Neural cell (in vitro differentiated cells): ENCODE data around the gene TMEFF1.

Experiments used
- POLR2AphosphoS5 ChIP-seq: IDR thresholded peaks from 2 replicates; pipeline ENCODE4 v1.6.1; 2012
- RAD21 ChIP-seq: fragments of 450-650 bp; conservative IDR thresholded peaks from 2 replicates; pipeline ENCODE4 v1.6.1; 2014; ENCODE audit warnings: antibody characterized with exemption, mild to moderate bottlenecking, moderate library complexity
- SMC3 ChIP-seq: fragments of 450-650 bp; conservative IDR thresholded peaks from 2 replicates; pipeline ENCODE4 v1.6.1; 2014; ENCODE audit warnings: antibody characterized with exemption, mild to moderate bottlenecking, moderate library complexity; ENCODE audit not compliant: poor library complexity
- TF ChIP-seq, protein P1 (sequence below): fragments of 450-650 bp; IDR thresholded peaks from 2 replicates; pipeline ENCODE4 v1.5.1; 2014; ENCODE audit warnings: antibody characterized with exemption, mild to moderate bottlenecking, moderate library complexity; ENCODE audit not compliant: poor library complexity, severe bottlenecking

DNA sequence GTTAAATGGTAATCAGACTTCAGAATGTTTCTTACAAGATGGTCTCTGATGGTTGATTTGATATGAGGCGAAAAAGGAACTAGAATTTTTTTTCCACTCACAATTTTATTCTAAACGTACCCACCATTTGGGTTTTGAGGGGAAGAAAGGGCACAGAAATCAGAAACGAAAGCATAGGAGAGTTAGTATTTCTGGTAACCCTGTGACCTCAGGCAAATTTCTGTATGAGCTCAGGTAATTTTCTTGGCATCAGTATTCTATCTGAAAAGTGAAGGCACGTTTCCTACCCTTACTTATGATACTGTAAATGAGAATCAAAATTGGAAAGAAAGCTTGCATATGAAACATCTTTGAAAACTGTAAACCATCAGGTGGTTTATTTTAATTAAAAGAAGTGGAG, 26.5 kb downstream of the TMEFF1 start:
- TF ChIP-seq POLR2AphosphoS5, result no peak
- TF ChIP-seq, protein P1, sequence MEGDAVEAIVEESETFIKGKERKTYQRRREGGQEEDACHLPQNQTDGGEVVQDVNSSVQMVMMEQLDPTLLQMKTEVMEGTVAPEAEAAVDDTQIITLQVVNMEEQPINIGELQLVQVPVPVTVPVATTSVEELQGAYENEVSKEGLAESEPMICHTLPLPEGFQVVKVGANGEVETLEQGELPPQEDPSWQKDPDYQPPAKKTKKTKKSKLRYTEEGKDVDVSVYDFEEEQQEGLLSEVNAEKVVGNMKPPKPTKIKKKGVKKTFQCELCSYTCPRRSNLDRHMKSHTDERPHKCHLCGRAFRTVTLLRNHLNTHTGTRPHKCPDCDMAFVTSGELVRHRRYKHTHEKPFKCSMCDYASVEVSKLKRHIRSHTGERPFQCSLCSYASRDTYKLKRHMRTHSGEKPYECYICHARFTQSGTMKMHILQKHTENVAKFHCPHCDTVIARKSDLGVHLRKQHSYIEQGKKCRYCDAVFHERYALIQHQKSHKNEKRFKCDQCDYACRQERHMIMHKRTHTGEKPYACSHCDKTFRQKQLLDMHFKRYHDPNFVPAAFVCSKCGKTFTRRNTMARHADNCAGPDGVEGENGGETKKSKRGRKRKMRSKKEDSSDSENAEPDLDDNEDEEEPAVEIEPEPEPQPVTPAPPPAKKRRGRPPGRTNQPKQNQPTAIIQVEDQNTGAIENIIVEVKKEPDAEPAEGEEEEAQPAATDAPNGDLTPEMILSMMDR, result no peak
- TF ChIP-seq SMC3, result no peak
- TF ChIP-seq RAD21, result no peak
